A673 (cell line): ENCODE results near the gene HTR2A. TPM values are rescaled to one million over a fixed set of nuclear protein-coding genes. Genes with fewer than 3 reads are reported as not detected.

Experiments used
- BruUV-seq: library from RNA; stranded (reverse); fragments of 400-500 nt; replicated peaks from 2 replicates; lab custom pipeline; 2021; lab: Mats Ljungman, UMichigan
- CTCF ChIA-PET: fragments of 300-600 bp; sonication (Branson Sonifier 250); formaldehyde crosslinking; loops from one replicate; lab custom pipeline; 2022; ENCODE audit warnings: antibody characterized with exemption; lab: Charles Lee
- POLR2A ChIA-PET: fragments of 300-600 bp; sonication (Branson Sonifier 250); formaldehyde crosslinking; loops from one replicate; lab custom pipeline; 2022; ENCODE audit warnings: antibody characterized with exemption; ENCODE audit not compliant: low non-redundant PET; lab: Charles Lee
- DNase-seq: peaks from one replicate; pipeline ENCODE4 v3.0.0-alpha.2; 2015; ENCODE audit warnings: low spot score
- H3K27ac ChIP-seq: fragments of 200-600 bp; sonication (generic); 2 replicates; pipeline ENCODE4 v1.5.1; 2016; ENCODE audit warnings: mixed run types, low read depth, mild to moderate bottlenecking, mixed read lengths, antibody characterized with exemption, low read length; ENCODE audit not compliant: poor library complexity, severe bottlenecking
- H3K27me3 ChIP-seq: fragments of 200-600 bp; sonication (generic); replicated peaks from 2 replicates; pipeline ENCODE4 v1.6.1; 2017; ENCODE audit warnings: mixed run types, low read depth, mild to moderate bottlenecking, mixed read lengths, antibody characterized with exemption, low read length; ENCODE audit not compliant: insufficient read depth, poor library complexity
- H3K36me3 ChIP-seq: fragments of 200-600 bp; sonication (generic); 2 replicates; pipeline ENCODE4 v1.6.1; 2016; ENCODE audit warnings: mixed run types, mild to moderate bottlenecking, mixed read lengths, antibody characterized with exemption, low read length; ENCODE audit not compliant: insufficient read depth, poor library complexity, severe bottlenecking
- H3K4me1 ChIP-seq: fragments of 200-600 bp; sonication (generic); 2 replicates; pipeline ENCODE4 v1.6.1; 2017; ENCODE audit warnings: mixed run types, mild to moderate bottlenecking, mixed read lengths, antibody characterized with exemption, low read length; ENCODE audit not compliant: insufficient read depth, poor library complexity, severe bottlenecking
- H3K4me3 ChIP-seq: fragments of 200-600 bp; sonication (generic); 2 replicates; pipeline ENCODE4 v1.5.1; 2016; ENCODE audit warnings: low read depth, mixed run types, mild to moderate bottlenecking, mixed read lengths, low read length; ENCODE audit not compliant: poor library complexity, severe bottlenecking
- H3K9me3 ChIP-seq: fragments of 200-600 bp; sonication (generic); 2 replicates; pipeline ENCODE4 v1.6.1; 2016; ENCODE audit warnings: mixed run types, low read depth, mild to moderate bottlenecking, mixed read lengths, antibody characterized with exemption, low read length; ENCODE audit not compliant: poor library complexity, severe bottlenecking
- CTCF ChIP-seq: fragments of 300-800, 200-600 bp; sonication (generic); conservative IDR thresholded peaks from 2 replicates; pipeline ENCODE4 v1.5.1; 2017; ENCODE audit warnings: low read depth, mild to moderate bottlenecking, antibody characterized with exemption, low read length, moderate library complexity, mixed read lengths
- EZH2 ChIP-seq: fragments of 200-600 bp; sonication (generic); IDR thresholded peaks from 2 replicates; pipeline ENCODE4 v1.6.1; 2017; ENCODE audit warnings: borderline replicate concordance, low read depth, mild to moderate bottlenecking, mixed read lengths, antibody characterized with exemption, low read length; ENCODE audit not compliant: poor library complexity, severe bottlenecking
- intact Hi-C: fragments of 100-400 bp; cut with micrococcal nuclease; formaldehyde crosslinking; loops from one replicate; pipeline ENCODE4 v1.10.0; 2022; ENCODE audit not compliant: unreplicated experiment
- total RNA-seq: library from RNA; stranded (reverse); gene quantifications from 2 replicates; pipeline ENCODE4 v1.2.3, GENCODE V29; 2021

HTR2A gene
- total RNA-seq, 1 experiment from 2014 or later = not detected

- ChIA-PET POLR2A (no interaction called here), CTCF (no interaction called here)
- Histone ChIP-seq H3K27ac (no peak overlapping the region), H3K4me3 (no peak overlapping the region), H3K9me3 (no peaks in the 10 kb centered on the region), H3K27me3 (peaks cover 34% of the 10 kb centered on the region), H3K4me1 (no peaks in the 10 kb centered on the region), H3K36me3 (no peaks in the 10 kb centered on the region)
- no TSS peak for BruUV-seq
- DNase-seq = peak; percentile 61
- intact Hi-C loops = no loop called here
- TF ChIP-seq EZH2 (no peak), CTCF (no peak)
Measured at GRCh38 chr13:46866150-46866549, 30.7 kb downstream of the HTR2A start.

GRCh38 chr13:46864941-46865340 is 31.9 kb downstream of the HTR2A start:
- TF ChIP-seq CTCF (no peak), EZH2 (no peak)
- Histone ChIP-seq H3K9me3 (no peaks in the 10 kb centered on the region), H3K27me3 (peaks cover 23% of the 10 kb centered on the region), H3K27ac (no peak overlapping the region), H3K4me3 (no peak overlapping the region), H3K36me3 (no peaks in the 10 kb centered on the region), H3K4me1 (no peaks in the 10 kb centered on the region)
- no peak for DNase-seq
- ChIA-PET CTCF (no interaction called here), POLR2A (no interaction called here)
- BruUV-seq = no TSS peak
- intact Hi-C loops = no loop called here

GRCh38 chr13:46861959-46862358 is 34.9 kb downstream of the HTR2A start:
- CTCF ChIA-PET = no interaction called here
- H3K27ac ChIP-seq = no peak overlapping the region
- POLR2A ChIA-PET = no interaction called here
- H3K4me3 ChIP-seq = no peak overlapping the region
- H3K4me1 ChIP-seq = no peaks in the 10 kb centered on the region
- H3K36me3 ChIP-seq = no peaks in the 10 kb centered on the region
- no TSS peak for BruUV-seq
- intact Hi-C loops = no loop called here
- TF ChIP-seq CTCF (no peak), EZH2 (no peak)
- H3K9me3 ChIP-seq = no peaks in the 10 kb centered on the region
- DNase-seq = no peak
- no peaks in the 10 kb centered on the region for H3K27me3 ChIP-seq
